Stimulated activated CD4-positive, alpha-beta T cell treated with anti-CD3 and anti-CD28 coated beads, Interleukin-2, amount 100 ng/mL, for 24 hours (primary cell): ENCODE measurements around the gene HPCAL4.

Experiments
- DNase-seq, 2 donors: peaks; one replicate each; pipeline ENCODE4 v3.0.0-alpha.2; 2020

The HPCAL4 gene

GRCh38 chr1:39700348-39700747, 9.1 kb upstream of the HPCAL4 start:
- DNase-seq = no peak

- no peak for DNase-seq
Observed at GRCh38 chr1:39699419-39699818, 8.2 kb upstream of the HPCAL4 start.

GRCh38 chr1:39698568-39698967, 7.3 kb upstream of the HPCAL4 start:
- DNase-seq = no peak

- DNase-seq = no peak
Observed at GRCh38 chr1:39696448-39696847, 5.2 kb upstream of the HPCAL4 start.

GRCh38 chr1:39695016-39695415, 3.8 kb upstream of the HPCAL4 start:
- no peak for DNase-seq

GRCh38 chr1:39694026-39694425, 2.8 kb upstream of the HPCAL4 start:
- DNase-seq = no peak

GRCh38 chr1:39692152-39693074, 1.2 kb upstream of the HPCAL4 start:
- peak in 1 of 2 donors; percentile 33 for DNase-seq

GRCh38 chr1:39690794-39691382, 345 bp downstream of the HPCAL4 start:
- no peak for DNase-seq

- no peak for DNase-seq
Observed at GRCh38 chr1:39690225-39690624, 1.0 kb downstream of the HPCAL4 start.

GRCh38 chr1:39689635-39690034, 1.6 kb downstream of the HPCAL4 start:
- no peak for DNase-seq

GRCh38 chr1:39689214-39689613, 2.0 kb downstream of the HPCAL4 start:
- DNase-seq = no peak

- no peak for DNase-seq
Observed at GRCh38 chr1:39688706-39689105, 2.5 kb downstream of the HPCAL4 start.

GRCh38 chr1:39687243-39687642, 4.0 kb downstream of the HPCAL4 start:
- no peak for DNase-seq

GRCh38 chr1:39685071-39685470, 6.2 kb downstream of the HPCAL4 start:
- no peak for DNase-seq

- DNase-seq = no peak
Observed at GRCh38 chr1:39684313-39684664, 6.9 kb downstream of the HPCAL4 start.

GRCh38 chr1:39683591-39684312, 7.5 kb downstream of the HPCAL4 start:
- DNase-seq = peak; percentile 36

GRCh38 chr1:39681999-39682398, 9.2 kb downstream of the HPCAL4 start:
- no peak for DNase-seq

GRCh38 chr1:39681294-39681693, 9.9 kb downstream of the HPCAL4 start:
- DNase-seq = no peak

GRCh38 chr1:39680751-39681150, 10.5 kb downstream of the HPCAL4 start:
- DNase-seq = no peak

- DNase-seq = no peak
Observed at GRCh38 chr1:39679821-39680220, 11.4 kb downstream of the HPCAL4 start.

GRCh38 chr1:39678889-39679288, 12.3 kb downstream of the HPCAL4 start:
- DNase-seq = no peak

- DNase-seq = no peak
Observed at GRCh38 chr1:39677645-39678044, 13.6 kb downstream of the HPCAL4 start.

GRCh38 chr1:39676948-39677548, 14.2 kb downstream of the HPCAL4 start:
- no peak for DNase-seq
